NOMO-1 treated with DMSO at 0.1 percent for 48 hours (cell line): ENCODE data around the gene ASCC1.
A peak's percentile ranks its signal among the peaks of the same experiment; 100 is the strongest.

Experiments used
- DNase-seq: peaks from one replicate; lab custom pipeline; 2025; ENCODE audit not compliant: unreplicated experiment; lab: John Stamatoyannopoulos, UW

ASCC1 gene

DNA sequence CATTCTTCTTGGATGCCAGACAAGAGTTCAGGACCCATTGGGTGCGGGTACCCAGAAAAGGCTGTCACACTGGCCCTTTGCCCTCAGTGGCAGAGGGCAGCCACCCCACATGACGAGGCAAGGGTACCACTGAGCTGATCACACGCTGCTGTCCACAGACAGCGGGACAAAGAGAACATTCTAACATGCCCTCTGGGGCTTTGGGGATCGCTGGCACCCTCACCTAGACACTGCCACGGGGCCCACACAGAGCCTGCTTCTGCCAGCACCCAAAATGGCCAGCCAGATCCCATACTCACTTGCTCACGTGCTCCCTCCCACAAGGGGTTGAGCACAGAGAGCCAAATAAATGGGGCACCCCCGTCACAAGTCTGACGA, 111.0 kb downstream of the ASCC1 start:
- no peak for DNase-seq

DNA sequence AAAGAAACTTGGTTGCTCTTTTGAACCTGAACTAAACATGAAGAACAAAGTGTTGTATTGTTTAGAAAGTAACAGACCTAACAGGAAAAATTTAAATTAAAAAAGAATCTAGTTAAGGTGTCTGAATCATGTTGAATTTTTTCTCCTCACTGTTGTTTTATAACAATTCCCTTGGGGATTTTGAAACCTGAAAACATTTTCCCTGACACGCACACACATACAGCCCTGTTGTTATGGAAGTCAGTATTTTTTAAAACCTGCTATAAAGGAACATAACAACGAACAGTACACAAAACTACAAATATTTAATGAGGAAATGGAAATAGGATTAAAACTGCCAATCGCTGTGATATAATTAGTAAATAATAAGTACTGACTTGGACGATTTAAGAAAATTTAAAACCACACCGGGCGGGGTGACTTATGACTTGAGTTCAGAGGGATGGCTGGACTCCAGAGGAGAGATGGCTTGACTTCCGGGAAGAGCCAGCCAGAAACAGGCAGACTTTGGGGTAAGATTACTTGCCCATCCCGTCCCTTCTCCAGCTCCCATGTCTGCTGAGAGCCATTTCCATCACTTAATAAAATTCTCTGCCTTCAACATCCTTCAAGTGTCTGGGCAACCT, 111.5 kb downstream of the ASCC1 start:
- DNase-seq: no peak

DNA sequence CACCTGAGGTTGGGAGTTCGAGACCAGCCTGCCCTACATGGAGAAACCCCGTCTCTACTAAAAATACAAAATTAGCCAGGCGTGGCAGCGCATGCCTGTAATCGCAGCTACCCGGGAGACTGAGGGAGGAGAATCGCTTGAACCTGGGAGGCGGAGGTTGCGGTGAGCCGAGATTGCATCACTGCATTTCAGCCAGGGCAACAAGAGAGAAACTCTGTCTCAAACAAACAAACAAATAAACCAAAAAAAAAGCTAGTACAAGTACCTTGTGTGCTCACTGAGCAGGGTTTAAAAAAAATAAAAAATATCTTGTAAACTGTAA, 116.5 kb downstream of the ASCC1 start:
- no peak for DNase-seq

GRCh38 chr10:72098836-72099599, 117.1 kb downstream of the ASCC1 start:
- DNase-seq: no peak

DNA sequence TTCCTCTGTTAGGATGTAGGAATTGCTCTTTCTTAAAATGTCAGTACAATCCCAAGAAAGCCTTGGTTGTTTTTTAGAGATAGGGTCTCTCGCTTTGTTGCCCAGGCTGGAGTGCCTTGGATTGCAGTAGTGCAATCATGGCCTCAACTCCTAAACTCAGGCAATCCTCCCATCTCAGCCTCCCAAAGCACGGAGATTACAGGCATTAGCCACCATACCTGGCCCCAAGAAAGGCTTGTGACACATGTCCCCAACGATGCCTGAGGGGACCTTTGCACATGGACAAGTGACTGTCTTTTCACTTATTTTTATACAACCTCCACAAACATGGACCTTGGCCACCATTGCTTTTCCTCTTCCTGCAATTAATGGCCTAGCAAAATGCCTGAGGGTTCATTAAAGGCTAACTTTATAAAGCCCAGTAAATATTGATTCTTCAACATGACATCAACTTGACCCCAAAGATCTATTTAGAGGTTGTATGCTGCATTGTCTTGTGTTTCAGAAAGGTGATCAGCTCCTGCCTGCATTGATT, 117.7 kb downstream of the ASCC1 start:
- DNase-seq: no peak

- DNase-seq: no peak
These were observed 118.4 kb downstream of the ASCC1 start for GRCh38 chr10:72097448-72098300.

DNA sequence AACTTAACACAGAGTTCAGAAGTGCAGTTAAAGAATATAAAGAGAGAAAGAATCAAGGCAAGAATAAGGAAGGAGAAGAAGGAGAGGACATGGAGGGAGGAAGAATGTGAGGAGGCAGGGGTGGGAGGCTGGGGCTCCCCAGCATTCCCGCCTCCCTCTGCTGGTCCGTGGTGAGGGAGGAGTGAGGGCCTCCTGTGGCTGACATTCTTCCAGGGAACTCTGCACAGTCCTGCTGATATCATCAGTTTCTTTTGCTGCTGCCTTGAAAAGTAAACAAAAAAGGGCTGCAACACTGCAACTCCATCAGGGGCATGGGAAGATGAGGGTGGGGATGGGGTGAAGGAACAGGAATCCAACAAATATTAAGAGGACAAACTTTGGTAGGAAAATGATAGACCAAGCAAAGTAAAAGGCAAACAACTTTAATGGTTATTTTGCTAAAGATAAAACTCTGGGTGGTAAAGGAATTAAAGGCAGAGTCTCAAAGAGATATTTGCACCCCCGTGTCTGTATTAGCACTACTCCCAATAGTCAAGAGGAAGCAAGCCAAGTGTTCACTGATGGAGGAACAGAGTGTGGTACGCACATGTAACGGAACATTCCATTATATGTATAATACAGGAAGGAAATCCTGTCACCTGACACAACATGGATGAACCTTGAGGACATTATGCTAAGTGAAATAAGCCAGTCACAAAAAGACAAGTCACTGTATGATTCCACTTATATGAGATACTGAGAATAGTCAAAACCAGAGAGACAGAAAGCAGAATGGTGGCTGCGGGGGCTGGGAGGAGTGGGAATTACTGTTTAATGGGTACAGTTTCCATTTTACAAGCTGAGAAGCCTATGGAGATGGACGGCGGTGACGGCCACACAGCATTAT, 119.7 kb downstream of the ASCC1 start:
- DNase-seq: no peak

DNA sequence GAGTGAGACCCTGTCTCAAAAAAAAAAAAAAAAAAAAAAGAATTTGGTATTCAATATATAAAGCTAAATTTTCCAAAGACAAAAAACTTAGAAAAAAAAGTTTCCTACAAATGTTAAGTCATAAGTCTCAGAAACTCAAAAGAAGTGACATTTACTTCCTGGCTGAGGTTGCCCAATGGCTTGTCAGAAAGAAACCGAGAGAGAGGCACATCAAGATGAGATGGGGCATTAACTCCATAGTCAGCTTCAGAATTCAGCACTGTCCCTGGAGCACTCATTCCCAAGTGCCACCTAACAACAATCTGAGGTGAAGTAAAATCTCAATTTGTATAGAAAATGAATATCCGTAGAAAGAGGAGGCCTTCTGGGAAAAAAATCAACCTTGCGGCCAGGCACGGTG, 120.9 kb downstream of the ASCC1 start:
- no peak for DNase-seq

GRCh38 chr10:72094574-72094973, 121.5 kb downstream of the ASCC1 start:
- no peak for DNase-seq

GRCh38 chr10:72093450-72093849, 122.6 kb downstream of the ASCC1 start:
- no peak for DNase-seq

DNA sequence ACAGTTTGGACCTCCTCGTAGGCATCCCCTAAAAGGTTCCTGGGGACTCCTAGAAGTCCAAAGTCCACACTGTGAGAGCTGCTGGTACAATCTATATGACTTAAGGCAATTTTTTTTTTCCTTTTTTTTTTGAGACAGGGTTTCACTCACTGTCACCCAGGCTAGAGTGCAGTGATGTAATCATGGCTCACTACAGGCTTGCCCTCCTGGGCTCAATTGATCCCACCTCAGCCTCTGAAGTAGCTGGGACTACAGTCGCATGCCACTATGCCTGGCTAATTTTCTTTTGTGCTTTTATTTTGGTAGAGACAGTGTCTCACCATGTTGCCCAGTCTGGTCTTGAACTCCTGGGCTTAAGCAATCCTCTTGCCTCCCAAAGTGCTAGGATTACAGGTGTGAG, 123.1 kb downstream of the ASCC1 start:
- no peak for DNase-seq

DNA sequence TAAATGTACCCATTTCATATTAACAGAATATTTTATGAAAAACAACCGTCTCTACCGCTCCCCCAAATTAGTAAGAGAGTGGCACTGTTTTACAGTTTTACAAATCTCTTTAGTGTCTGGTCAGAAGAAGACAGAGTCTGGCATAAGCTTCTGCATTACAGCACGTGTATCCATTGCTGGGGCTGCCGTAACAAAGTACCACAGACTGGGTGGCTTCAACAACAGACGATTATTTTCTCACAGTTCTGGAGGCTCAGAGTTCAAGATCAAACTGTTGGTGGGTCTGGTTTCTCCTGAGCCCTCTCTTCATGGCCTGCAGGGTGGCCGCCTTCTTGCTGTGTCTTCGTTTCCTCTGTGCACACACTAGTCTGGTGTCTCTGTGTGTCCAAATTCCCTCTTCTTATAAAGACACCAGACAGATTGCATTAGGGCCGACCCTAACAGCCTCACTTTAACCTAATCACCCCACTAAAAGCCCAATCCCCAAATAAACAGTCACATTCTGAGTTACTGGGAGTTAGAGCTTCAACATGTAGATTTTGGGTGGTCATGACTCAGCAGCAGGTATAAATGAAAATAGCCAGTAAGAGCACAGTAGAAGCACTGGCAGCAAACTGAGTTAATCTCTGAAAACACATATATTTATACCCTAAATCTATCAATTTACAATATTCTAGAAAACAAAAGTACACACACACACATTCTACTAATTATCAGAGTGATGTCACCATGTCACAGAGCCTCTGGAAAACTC, 123.7 kb downstream of the ASCC1 start:
- DNase-seq: no peak

DNA sequence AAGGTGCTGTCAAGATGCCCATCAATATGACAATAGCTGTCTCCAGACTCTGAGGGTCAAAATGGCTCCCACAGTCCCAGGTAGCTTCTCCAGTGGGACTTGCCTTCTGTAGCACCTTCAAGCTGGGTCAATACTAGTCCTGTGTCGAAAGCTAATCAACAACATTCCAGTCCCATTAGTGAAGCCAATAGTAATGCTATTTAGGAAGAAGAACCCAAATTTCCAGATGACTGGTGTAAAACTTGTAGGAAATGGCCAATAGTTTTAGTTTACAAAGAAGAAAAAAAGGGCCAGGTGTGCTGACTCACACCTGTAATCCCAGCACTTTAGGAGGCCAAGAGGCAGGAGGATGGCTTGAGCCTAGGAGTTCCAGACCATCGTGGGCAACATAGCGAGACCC, 125.8 kb downstream of the ASCC1 start:
- DNase-seq: no peak

GRCh38 chr10:72089618-72090017, 126.5 kb downstream of the ASCC1 start:
- no peak for DNase-seq

DNA sequence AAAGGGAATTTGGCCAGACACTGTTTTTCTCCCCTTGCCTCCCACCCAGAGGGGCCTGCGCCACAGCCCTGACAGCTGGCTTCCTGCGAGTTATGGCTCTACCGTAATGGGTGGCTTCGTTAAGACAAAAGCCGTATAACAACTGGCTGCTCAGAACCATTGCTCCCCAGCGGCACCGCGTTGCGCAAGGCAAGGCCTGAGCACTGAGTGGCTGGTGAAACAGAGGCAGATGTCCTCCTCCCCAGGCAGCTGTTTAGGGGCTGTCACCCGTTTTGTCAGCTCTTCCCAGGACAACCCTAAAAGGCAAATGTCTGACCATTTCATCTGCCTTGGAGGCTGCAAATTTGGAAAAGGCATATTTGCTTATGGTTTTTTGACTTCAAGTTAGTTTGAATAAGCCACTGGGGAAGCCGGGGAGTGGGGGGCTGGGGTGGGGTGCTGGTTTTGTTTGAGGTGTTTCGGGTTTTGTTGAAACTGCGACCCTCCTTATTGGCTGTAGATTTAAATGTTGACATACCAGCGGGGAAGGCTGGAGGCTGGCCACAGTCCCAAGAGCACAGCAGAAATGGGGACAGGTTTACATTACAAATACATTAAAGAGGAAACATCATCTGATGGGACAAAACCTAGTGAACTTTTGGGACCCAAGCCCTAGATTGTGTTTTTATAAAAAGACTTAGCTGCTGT, 127.0 kb downstream of the ASCC1 start:
- DNase-seq: peak; percentile 59

DNA sequence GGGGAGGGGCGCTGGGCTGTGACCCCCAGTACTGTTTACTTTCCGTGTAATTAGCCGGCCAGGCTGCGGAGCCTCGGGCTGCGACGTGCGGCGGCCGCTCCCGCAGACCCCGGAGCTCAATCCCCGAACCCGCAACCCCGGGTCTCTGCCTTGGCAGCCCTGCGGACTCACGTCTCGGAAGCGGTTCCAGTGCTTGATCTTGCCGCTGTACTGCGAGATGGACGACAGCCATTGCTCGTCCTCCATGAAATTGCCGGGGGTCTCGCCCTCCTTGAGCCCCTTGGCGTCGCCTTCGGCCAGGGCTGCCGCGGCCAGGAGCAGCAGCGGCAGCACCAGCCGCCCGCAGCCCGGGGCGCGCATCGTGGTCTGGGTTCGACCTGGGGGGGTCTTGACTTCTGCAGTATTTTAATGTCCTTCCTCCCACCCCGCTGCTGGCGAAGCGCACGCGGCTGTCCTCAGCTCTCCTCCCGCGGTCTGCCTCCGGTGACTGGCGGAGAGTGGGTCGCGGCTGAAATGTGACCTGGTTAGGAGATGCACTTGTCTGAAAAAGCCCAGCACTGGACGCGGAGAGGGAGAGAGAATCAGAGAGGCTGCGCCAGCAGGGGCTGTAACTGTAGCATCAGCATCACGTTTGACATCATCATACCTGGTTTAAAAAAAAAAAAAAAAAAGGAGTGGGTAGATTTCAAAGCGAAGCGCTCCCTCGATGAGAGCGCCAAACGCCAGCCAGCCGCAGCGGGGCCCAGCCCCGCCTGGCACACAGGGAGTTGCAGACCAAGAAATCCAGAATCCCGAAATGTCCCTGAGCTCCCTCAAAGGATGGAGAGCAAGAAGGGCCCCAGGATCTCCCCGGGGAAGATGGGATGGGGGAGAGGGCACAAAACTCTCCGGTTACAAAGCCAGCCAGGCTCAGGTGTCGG, 127.8 kb downstream of the ASCC1 start, which contains the start of gene SPOCK2:
Gene SPOCK2 (minus strand): TSS at position 583 of the 920 bp plus-strand sequence. CDS start 223 bp downstream, at position 360.
- no peak for DNase-seq

DNA sequence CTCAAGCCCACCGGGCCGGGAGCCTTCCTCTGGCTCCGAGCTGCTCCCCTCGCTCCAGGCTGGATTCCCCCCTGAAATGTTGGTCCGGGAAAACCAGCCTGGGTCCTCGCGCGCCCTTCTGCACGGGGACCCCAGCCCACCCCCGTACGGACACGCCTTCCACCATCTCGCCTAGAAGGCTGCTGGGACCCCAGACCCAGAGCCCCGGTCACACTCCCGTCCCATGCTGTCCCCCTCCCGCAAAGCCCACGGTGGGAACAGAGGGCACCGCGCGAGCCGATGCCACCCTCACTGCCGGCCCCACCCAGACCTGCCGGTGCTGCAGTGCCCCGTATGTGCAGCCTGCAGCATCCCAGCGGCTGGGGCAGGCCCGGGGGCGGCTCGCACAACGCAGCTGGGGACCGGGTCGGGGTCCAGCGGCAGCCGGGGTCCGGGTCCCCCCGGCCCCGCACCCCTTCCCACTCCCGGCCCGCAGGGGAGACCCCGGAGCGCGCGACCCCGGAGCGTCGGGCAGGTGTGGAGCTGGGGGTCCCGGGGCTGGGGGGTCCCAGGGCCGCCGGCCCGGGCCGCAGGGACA, 128.6 kb downstream of the ASCC1 start:
- no peak for DNase-seq
